Heart left ventricle (tissue), 16 donors: ENCODE data around the gene VEZT. TPM values are rescaled to one million over a fixed set of nuclear protein-coding genes. Genes with fewer than 3 reads are reported as not detected.

Experiments
- ATAC-seq, 4 donors: fragments of 200-7000 bp; cut with Tn5 transposase; one replicate each; pipeline ENCODE4 v1.9.1; 2020 to 2022; ENCODE audit warnings: moderate library complexity in 4 of 4, mild to moderate bottlenecking in 3 of 4, moderate number of reproducible peaks in 1 of 4
- DNase-seq, 5 donors: peaks; one replicate each; pipeline ENCODE4 v3.0.0-alpha.2; 2020
- H3K27ac ChIP-seq, 12 donors: fragments of 200-600 bp; sonication (generic) in 4 of 12; one replicate each; pipeline versions ENCODE4 v1.5.0 to v1.8.0; 2016 to 2022; ENCODE audit warnings: mild to moderate bottlenecking in 2 of 12
- H3K27me3 ChIP-seq, 9 donors: fragments of 200-600 bp; sonication (generic) in 2 of 9; one replicate each; pipeline versions ENCODE4 v1.5.1 to v1.8.0; 2016 to 2022; ENCODE audit warnings: mild to moderate bottlenecking in 3 of 9
- H3K36me3 ChIP-seq, 9 donors: fragments of 200-600 bp; sonication (generic) in 2 of 9; one replicate each; pipeline versions ENCODE4 v1.5.0 to v1.8.0; 2018 to 2022; ENCODE audit warnings: mild to moderate bottlenecking in 2 of 9
- H3K4me1 ChIP-seq, 12 donors: fragments of 200-600 bp; sonication (generic) in 4 of 12; one replicate each; pipeline versions ENCODE4 v1.5.0 to v1.8.0; 2016 to 2022; ENCODE audit warnings: mild to moderate bottlenecking in 3 of 12
- H3K4me3 ChIP-seq, 12 donors: fragments of 200-600 bp; sonication (generic) in 4 of 12; one replicate each; pipeline versions ENCODE4 v1.5.0 to v1.8.0; 2017 to 2022; ENCODE audit warnings: mild to moderate bottlenecking in 9 of 12, moderate library complexity in 4 of 12
- H3K9me3 ChIP-seq, 12 donors: fragments of 200-600 bp; sonication (generic) in 4 of 12; one replicate each; pipeline versions ENCODE4 v1.5.0 to v1.8.0; 2016 to 2022; ENCODE audit warnings: mild to moderate bottlenecking in 1 of 12
- CTCF ChIP-seq, 12 donors: fragments of 200-600 bp; sonication (generic) in 4 of 12; IDR thresholded peaks; one replicate each; pipeline versions ENCODE4 v1.5.0 to v1.8.0; 2018 to 2022; ENCODE audit warnings: antibody characterized with exemption in 12 of 12, mild to moderate bottlenecking in 5 of 12
- POLR2A ChIP-seq, 2 donors: fragments of 450-650 bp; IDR thresholded peaks; one replicate each; pipeline ENCODE4 v1.6.1; 2017; ENCODE audit warnings: antibody characterized with exemption in 2 of 2, mild to moderate bottlenecking in 2 of 2, moderate library complexity in 2 of 2
- WGBS, 4 donors: extraction: QIAGEN DNeasy Blood & Tissue Kit in 2 of 4; methylation state at CpG; one replicate each; pipeline versions ENCODE4 v1.1.5 to v1.1.7; 2013 to 2018; 5-methylcytosine and 5-hydroxymethylcytosine counted together
- intact Hi-C, 10 donors: fragments of 100-400 bp; cut with DNase I; formaldehyde crosslinking; loops; one replicate each; pipeline versions ENCODE4 v1.11.1 to v1.14.2; 2022
- polyA plus RNA-seq, 2 donors: library from polyadenylated mRNA; stranded (reverse); fragments of 200-250 nt; gene quantifications; one replicate each; pipeline ENCODE4 v1.2.3, GENCODE V29; 2013
- total RNA-seq, 9 donors: library from RNA; depleted of rRNA in 2 of 9; stranded (reverse); fragments of >200 nt in 2 of 9; fragmentation: NEBNext Ultra II Directional in 3 of 9; extraction: Animal tissue kit (Norgen Biotek cat#: 25700) in 3 of 9; gene quantifications; one replicate each; pipeline versions ENCODE4 v1.1.0 to v1.2.4, GENCODE V29; 2016 to 2023
- donor health status: ischemic (EF 13 %, LVEDD 7.1; RV severe dilation, severe dysfunction).
- donor health status: healthy with polysubstance abuse.
- donor health status: DM: no; HTN: yes; CAD: no.
- donor health status: DM: no; HTN: no; CAD: no.
- donor health status: ischemic (EF 25% LVEDD 6.9; RV normal size, moderate dysfunction).
- donor health status: ischemic (EF 25% LVEDD 5.7; RV mildly dilated, moderate dysfunction).
- donor health status: healthy.
- donor health status: DM: yes; HTN: yes; CAD: no.
- donor health status: ischemic (EF 35%, LVEDD 5.7; RV mildly dilated, moderate dysfunction).
- donor health status: nonischemic (EF 11% LVEDD 7.7; RV severe dilation, severe dysfunction).
- donor health status: DM: yes; HTN: yes; CAD: no.
- donor health status: PGD.
- donor health status: ischemic (EF 29% LVEDD 5.4; RV normal size, mild dysfunction).
- donor health status: nonischemic (EF 23%, LVEDD 6.1; RV moderate dilation, normal function).

The VEZT gene
- total and polyA plus RNA-seq, 11 donors: 14.6 to 89.9 (median 65.2) TPM

DNA sequence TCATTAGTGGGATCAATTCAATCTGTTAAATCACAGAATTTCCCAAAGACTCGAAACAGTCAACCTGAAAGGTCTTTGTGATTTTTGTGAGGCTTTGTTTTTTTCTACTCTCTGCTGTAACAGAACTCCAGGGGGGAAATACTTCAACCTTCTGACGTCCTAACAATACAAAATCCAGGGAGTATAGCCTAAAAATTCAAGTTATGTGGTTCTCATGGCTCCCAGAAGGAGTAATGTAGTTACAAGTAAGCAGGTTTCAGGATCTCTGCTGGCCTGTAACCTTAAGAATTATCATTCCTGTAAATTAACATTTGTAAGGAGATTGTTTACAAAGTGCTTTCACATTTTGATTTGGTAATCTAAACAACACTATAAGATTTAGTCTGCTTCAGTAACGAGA, 39.9 kb downstream of the VEZT start:
- ATAC-seq (no peak), DNase-seq (no peak)
- 93 to 95% (median 94%) methylated on average over 3 of the region's 3 CpGs for WGBS, 4 donors
- no peaks in the 10 kb centered on the region for H3K27me3 ChIP-seq
- H3K4me3 ChIP-seq: no peak overlapping the region
- peaks cover 0 to 15% (median 4%) of the 10 kb centered on the region in 12 donors for H3K4me1 ChIP-seq
- no peaks in the 10 kb centered on the region for H3K9me3 ChIP-seq
- peaks cover 0 to 84% (median 60%) of the 10 kb centered on the region in 9 donors for H3K36me3 ChIP-seq
- no peak for TF ChIP-seq POLR2A (IDR thresholded peaks at IDR 0.05)
- TF ChIP-seq CTCF (IDR thresholded peaks at IDR 0.05): no peak
- no peak overlapping the region for H3K27ac ChIP-seq
- intact Hi-C loops: no loop called here

DNA sequence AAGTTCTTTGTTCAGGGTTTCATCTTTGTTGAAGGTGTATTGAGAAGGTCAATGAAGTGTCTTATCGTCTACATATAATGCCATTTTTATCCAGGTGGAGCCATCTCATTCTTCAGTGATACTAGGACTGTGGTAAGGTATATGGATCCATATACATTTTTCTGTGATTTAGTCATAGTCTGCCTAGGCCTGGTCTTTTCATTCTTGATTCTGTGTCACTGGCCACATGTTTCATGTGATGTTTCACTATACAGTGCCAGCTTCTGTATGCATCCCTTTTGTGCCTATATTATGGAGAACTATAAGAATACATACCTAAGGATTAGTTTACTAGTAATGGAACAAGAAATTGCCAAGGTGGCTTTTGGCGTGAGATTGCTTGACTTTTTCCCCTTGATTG, 40.5 kb downstream of the VEZT start:
- Histone ChIP-seq H3K9me3 (no peaks in the 10 kb centered on the region), H3K27ac (no peak overlapping the region), H3K4me1 (peaks cover 0 to 21% (median 7%) of the 10 kb centered on the region in 12 donors), H3K36me3 (peaks cover 0 to 84% (median 59%) of the 10 kb centered on the region in 9 donors), H3K4me3 (no peak overlapping the region), H3K27me3 (no peaks in the 10 kb centered on the region)
- ATAC-seq (no peak), DNase-seq (no peak)
- intact Hi-C loops: no loop called here
- TF ChIP-seq CTCF (IDR thresholded peaks at IDR 0.05): no peak
- no peak for TF ChIP-seq POLR2A (IDR thresholded peaks at IDR 0.05)
- WGBS, 4 donors: 96 to 98% (median 96%) methylated on average over 2 of the region's 2 CpGs

GRCh38 chr12:95258803-95259202, 41.2 kb downstream of the VEZT start:
- Histone ChIP-seq H3K27ac (no peak overlapping the region), H3K9me3 (no peaks in the 10 kb centered on the region), H3K36me3 (peaks cover 0 to 84% (median 59%) of the 10 kb centered on the region in 9 donors), H3K4me1 (peaks cover 0 to 25% (median 11%) of the 10 kb centered on the region in 12 donors), H3K4me3 (no peak overlapping the region), H3K27me3 (no peaks in the 10 kb centered on the region)
- no peak for DNase-seq
- 55 to 69% (median 65%) methylated on average over 2 of the region's 2 CpGs for WGBS, 4 donors
- TF ChIP-seq POLR2A (IDR thresholded peaks at IDR 0.05): no peak
- no peak for TF ChIP-seq CTCF (IDR thresholded peaks at IDR 0.05)
- intact Hi-C loops: no loop called here
- no peak for ATAC-seq

DNA sequence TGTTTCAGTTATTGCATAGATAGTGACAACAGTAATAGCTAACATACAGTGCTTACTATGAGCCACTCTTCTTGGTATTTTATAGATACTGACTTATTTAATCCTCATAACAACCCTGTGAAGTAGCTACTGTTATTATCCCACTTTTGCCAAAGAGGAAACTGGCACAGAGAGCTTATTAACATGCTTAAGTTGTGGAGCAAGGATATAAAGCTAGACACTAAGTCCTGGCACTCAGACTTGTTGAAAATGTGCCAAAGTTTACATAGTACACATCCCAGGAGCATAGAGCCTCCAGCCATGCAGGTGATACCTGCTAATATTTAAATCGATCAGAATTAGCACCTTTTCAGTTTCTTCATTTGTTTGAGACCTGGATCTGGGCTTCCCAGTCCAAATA, 41.8 kb downstream of the VEZT start:
- DNase-seq (no peak), ATAC-seq (no peak)
- TF ChIP-seq POLR2A (IDR thresholded peaks at IDR 0.05): no peak
- no peak for TF ChIP-seq CTCF (IDR thresholded peaks at IDR 0.05)
- H3K36me3 ChIP-seq: peaks cover 0 to 84% (median 58%) of the 10 kb centered on the region in 9 donors
- intact Hi-C loops: no loop called here
- H3K27me3 ChIP-seq: no peaks in the 10 kb centered on the region
- no peak overlapping the region for H3K27ac ChIP-seq
- peaks cover 0 to 25% (median 11%) of the 10 kb centered on the region in 12 donors for H3K4me1 ChIP-seq
- H3K9me3 ChIP-seq: no peaks in the 10 kb centered on the region
- 72 to 87% (median 82%) methylated on average over 1 of the region's 1 CpG for WGBS, 4 donors
- no peak overlapping the region for H3K4me3 ChIP-seq
